HepG2 (cell line): ENCODE results near the gene EIF3A. TPM values are rescaled to one million over a fixed set of nuclear protein-coding genes. Genes with fewer than 3 reads are reported as not detected.

Experiments
- ATAC-seq: fragments of 200-7000 bp; cut with Tn5 transposase; 3 replicates; pipeline ENCODE4 v1.9.1; 2020; ENCODE audit warnings: mild to moderate bottlenecking, moderate library complexity
- BruUV-seq: library from RNA; stranded (reverse); fragments of 400-500 nt; replicated peaks from 2 replicates; lab custom pipeline; 2021; lab: Mats Ljungman, UMichigan
- CTCF ChIA-PET: fragments of 300-600 bp; formaldehyde crosslinking; extraction: SDS; loops from one replicate; lab custom pipeline; 2021; ENCODE audit warnings: low total read pairs, inconsistent platforms, low intra/inter-chr PET ratio; lab: Yijun Ruan, JAX
- POLR2A ChIA-PET: fragments of 350-600 bp; sonication (Branson Sonifier 250); formaldehyde crosslinking; loops from one replicate; lab custom pipeline; 2020; ENCODE audit warnings: antibody characterized with exemption, inconsistent platforms; lab: Yijun Ruan, JAX
- DNase-seq: peaks from one replicate; pipeline ENCODE4 v3.0.0-alpha.2; 2015; ENCODE audit warnings: low spot score
- FAIRE-seq: peaks from 3 replicates; lab custom pipeline; 2011; peaks lifted over from hg19 to GRCh38; lab: Jason Lieb, UNC
- H2AFZ ChIP-seq: one replicate; pipeline ENCODE4 v1.6.1; 2011; ENCODE audit warnings: low read length, inconsistent platforms
- H3K27ac ChIP-seq: fragments of 300-600 bp; 3 replicates; pipeline ENCODE4 v1.8.0; 2011; ENCODE audit warnings: mixed run types, mild to moderate bottlenecking, mixed read lengths, low read length, inconsistent platforms; ENCODE audit not compliant: insufficient read depth; ENCODE audit errors: extremely low read length
- H3K27me3 ChIP-seq, 2 experiments: fragments of 200-600 bp in 1 of 2; 2 replicates in 1 of 2; 3 replicates in 1 of 2; pipeline versions ENCODE4 v1.6.0 to v1.8.0; 2011; ENCODE audit warnings: low read length in 2 of 2, mild to moderate bottlenecking in 2 of 2, moderate library complexity in 2 of 2, inconsistent platforms in 1 of 2; ENCODE audit not compliant: insufficient read depth in 2 of 2, control insufficient read depth in 1 of 2
- H3K36me3 ChIP-seq, 2 experiments: fragments of 200-600 bp in 1 of 2; replicated peaks in 1 of 2; 2 replicates in 1 of 2; 3 replicates in 1 of 2; pipeline versions ENCODE4 v1.5.1 to v1.8.0; 2011; ENCODE audit warnings: low read length in 2 of 2, inconsistent platforms in 1 of 2; ENCODE audit not compliant: insufficient read depth in 2 of 2, control insufficient read depth in 1 of 2
- H3K4me1 ChIP-seq: 2 replicates; pipeline ENCODE4 v1.5.1; 2012; ENCODE audit warnings: low read length, inconsistent platforms; ENCODE audit not compliant: insufficient read depth
- H3K4me2 ChIP-seq: 2 replicates; pipeline ENCODE4 v1.6.0; 2011; ENCODE audit warnings: low read depth, low read length, inconsistent platforms
- H3K4me3 ChIP-seq, 3 experiments: fragments of 200-600 bp in 1 of 3; sonication (generic), shearing (Covaris generic) in 1 of 3; replicated peaks in 1 of 3; 2 replicates each; pipeline ENCODE4 v1.5.1; 2011 to 2016; ENCODE audit warnings: low read length in 3 of 3, inconsistent platforms in 2 of 3, low read depth in 2 of 3, mild to moderate bottlenecking in 2 of 3, control low read depth in 1 of 3, mixed read lengths in 1 of 3; ENCODE audit not compliant: insufficient read depth in 1 of 3
- H3K79me2 ChIP-seq: one replicate; pipeline ENCODE4 v1.6.1; 2011; ENCODE audit warnings: low read length, inconsistent platforms; ENCODE audit not compliant: insufficient read depth
- H3K9ac ChIP-seq: 2 replicates; pipeline ENCODE4 v1.6.0; 2011; ENCODE audit warnings: mild to moderate bottlenecking, low read depth, low read length, inconsistent platforms; ENCODE audit not compliant: insufficient read depth
- H3K9me3 ChIP-seq: 2 replicates; pipeline ENCODE4 v1.5.1; 2012; ENCODE audit warnings: mild to moderate bottlenecking, low read length
- H4K20me1 ChIP-seq: 2 replicates; pipeline ENCODE4 v1.6.0; 2011; ENCODE audit warnings: inconsistent platforms, mild to moderate bottlenecking, low read length, moderate library complexity; ENCODE audit not compliant: insufficient read depth
- ZNF501 ChIP-seq: sonication (generic); formaldehyde crosslinking; IDR thresholded peaks from 2 replicates; pipeline ENCODE4 v1.5.1; 2020; ENCODE audit warnings: mild to moderate bottlenecking, moderate library complexity, missing genetic modification reagents
- ZNF530 ChIP-seq: sonication (generic); formaldehyde crosslinking; IDR thresholded peaks from 2 replicates; pipeline ENCODE4 v1.5.0; 2020; ENCODE audit warnings: low read depth, mild to moderate bottlenecking, missing genetic modification reagents
- WGBS: methylation state at CpG from one replicate; pipeline ENCODE4 v1.1.6; 2017; ENCODE audit warnings: low lambda C conversion rate; 5-methylcytosine and 5-hydroxymethylcytosine counted together
- in situ Hi-C: cut with HindIII; loops from 2 replicates; pipeline ENCODE4 v1.10.0; 2017; ENCODE audit warnings: low pct_unique_long_range_greater_than_20kb; ENCODE audit not compliant: extremely low pct_ligation_motif_present
- intact Hi-C: fragments of 100-400 bp; cut with micrococcal nuclease; formaldehyde crosslinking; loops from one replicate; pipeline ENCODE4 v1.10.0; 2022; ENCODE audit not compliant: unreplicated experiment
- polyA plus RNA-seq, 8 experiments: library from polyadenylated mRNA; depleted of rRNA in 3 of 8; stranded (reverse) in 7 of 8; unstranded in 1 of 8; fragments of >200 nt; fragmentation: Illumina TruSeq in 4 of 8; extraction: Trizol in 4 of 8; gene quantifications; 2 replicates each; pipeline versions ENCODE4 v1.2.1 to v1.2.3, GENCODE V29; 2011 to 2016; ENCODE audit warnings: low read depth in 4 of 8, missing spikeins in 1 of 8, mixed read lengths in 1 of 8; ENCODE audit not compliant: insufficient read depth in 1 of 8
- total RNA-seq, 5 experiments: library from RNA; depleted of rRNA; stranded (reverse); fragments of >200 nt; fragmentation: Illumina TruSeq; extraction: Trizol; gene quantifications; 2 replicates each; pipeline ENCODE4 v1.2.3, GENCODE V29; 2016; ENCODE audit warnings: low read depth in 1 of 5
- TF ChIP-seq, protein P1 (sequence below): sonication (generic); formaldehyde crosslinking; IDR thresholded peaks from 2 replicates; pipeline ENCODE4 v1.4.0; 2020; ENCODE audit warnings: missing genetic modification reagents
- TF ChIP-seq, protein P2 (sequence below): sonication (generic); formaldehyde crosslinking; IDR thresholded peaks from 2 replicates; pipeline ENCODE4 v1.5.0; 2020; ENCODE audit warnings: mild to moderate bottlenecking, missing genetic modification reagents

Gene EIF3A
- total and polyA plus RNA-seq, 2 of the 13 experiments (the other 11 are each of a cell fraction or from before 2014, with no cell fraction given): 25.6 to 117 TPM

GRCh38 chr10:119105155-119105554 is 24.5 kb upstream of the EIF3A start:
- ATAC-seq (no peak), FAIRE-seq (no peak), DNase-seq (no peak)
- TF ChIP-seq, protein P1, sequence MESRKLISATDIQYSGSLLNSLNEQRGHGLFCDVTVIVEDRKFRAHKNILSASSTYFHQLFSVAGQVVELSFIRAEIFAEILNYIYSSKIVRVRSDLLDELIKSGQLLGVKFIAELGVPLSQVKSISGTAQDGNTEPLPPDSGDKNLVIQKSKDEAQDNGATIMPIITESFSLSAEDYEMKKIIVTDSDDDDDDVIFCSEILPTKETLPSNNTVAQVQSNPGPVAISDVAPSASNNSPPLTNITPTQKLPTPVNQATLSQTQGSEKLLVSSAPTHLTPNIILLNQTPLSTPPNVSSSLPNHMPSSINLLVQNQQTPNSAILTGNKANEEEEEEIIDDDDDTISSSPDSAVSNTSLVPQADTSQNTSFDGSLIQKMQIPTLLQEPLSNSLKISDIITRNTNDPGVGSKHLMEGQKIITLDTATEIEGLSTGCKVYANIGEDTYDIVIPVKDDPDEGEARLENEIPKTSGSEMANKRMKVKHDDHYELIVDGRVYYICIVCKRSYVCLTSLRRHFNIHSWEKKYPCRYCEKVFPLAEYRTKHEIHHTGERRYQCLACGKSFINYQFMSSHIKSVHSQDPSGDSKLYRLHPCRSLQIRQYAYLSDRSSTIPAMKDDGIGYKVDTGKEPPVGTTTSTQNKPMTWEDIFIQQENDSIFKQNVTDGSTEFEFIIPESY (CRISPR knock-in tag): 0 out of 2 replicates have a peak, but pooled peaks have one; percentile 29
- TF ChIP-seq ZNF501 (0 out of 2 replicates have a peak, but pooled peaks have one; percentile 17), ZNF530 (CRISPR knock-in tag) (no peak)
- TF ChIP-seq, protein P2, sequence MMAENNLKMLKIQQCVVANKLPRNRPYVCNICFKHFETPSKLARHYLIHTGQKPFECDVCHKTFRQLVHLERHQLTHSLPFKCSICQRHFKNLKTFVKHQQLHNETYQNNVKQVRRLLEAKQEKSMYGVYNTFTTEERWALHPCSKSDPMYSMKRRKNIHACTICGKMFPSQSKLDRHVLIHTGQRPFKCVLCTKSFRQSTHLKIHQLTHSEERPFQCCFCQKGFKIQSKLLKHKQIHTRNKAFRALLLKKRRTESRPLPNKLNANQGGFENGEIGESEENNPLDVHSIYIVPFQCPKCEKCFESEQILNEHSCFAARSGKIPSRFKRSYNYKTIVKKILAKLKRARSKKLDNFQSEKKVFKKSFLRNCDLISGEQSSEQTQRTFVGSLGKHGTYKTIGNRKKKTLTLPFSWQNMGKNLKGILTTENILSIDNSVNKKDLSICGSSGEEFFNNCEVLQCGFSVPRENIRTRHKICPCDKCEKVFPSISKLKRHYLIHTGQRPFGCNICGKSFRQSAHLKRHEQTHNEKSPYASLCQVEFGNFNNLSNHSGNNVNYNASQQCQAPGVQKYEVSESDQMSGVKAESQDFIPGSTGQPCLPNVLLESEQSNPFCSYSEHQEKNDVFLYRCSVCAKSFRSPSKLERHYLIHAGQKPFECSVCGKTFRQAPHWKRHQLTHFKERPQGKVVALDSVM (CRISPR knock-in tag): peak; percentile 79
- POLR2A ChIA-PET: interaction anchor here (1.3 to 4.1 kb wide), 6 partner anchors 9 to 102 kb away, joined by 3 to 106 read pairs (median 20); partner anchors contain the start of genes EIF3A and GRK5
- Histone ChIP-seq H3K36me3 (no peaks in the 10 kb centered on the region; a peak in 1 of 5 replicates), H3K4me1 (peaks cover 54% of the 10 kb centered on the region), H4K20me1 (no peaks in the 10 kb centered on the region), H3K27me3 (no peaks in the 10 kb centered on the region), H3K9ac (peak overlapping the region; percentile 80; the same call in 1 of the 2 replicates), H3K4me3 (peak overlapping the region; percentile 70 to 92 (median 83)), H3K9me3 (no peaks in the 10 kb centered on the region), H3K4me2 (peak overlapping the region; percentile 89), H3K79me2 (peaks cover 16% of the 10 kb centered on the region), H3K27ac (peak overlapping the region; percentile 62), H2AFZ (no peak overlapping the region)
- in situ Hi-C loops: no loop called here
- 83% methylated on average over 12 of the region's 12 CpGs for WGBS
- intact Hi-C loops: no loop called here
- CTCF ChIA-PET: no interaction called here
- TSS peak; percentile 74 for BruUV-seq
